Adrenal gland (tissue), 5 donors: ENCODE results near the gene MAP3K7CL.

Experiments
- CTCF ChIP-seq, 6 experiments: fragments of 450-650 bp in 4 of 6; fragments of 200-600 bp in 2 of 6; sonication (generic) in 1 of 6; IDR thresholded peaks; 1 replicate in 5 of 6; 2 replicates in 1 of 6; pipeline versions ENCODE4 v1.5.1 to v1.8.0; 2016 to 2021; ENCODE audit warnings: antibody characterized with exemption in 6 of 6, mild to moderate bottlenecking in 2 of 6, moderate library complexity in 1 of 6
- POLR2A ChIP-seq, 2 donors: fragments of 450-650 bp; IDR thresholded peaks; one replicate each; pipeline ENCODE4 v1.6.1; 2017; ENCODE audit warnings: antibody characterized with exemption in 2 of 2, mild to moderate bottlenecking in 2 of 2, moderate library complexity in 1 of 2
- donor health status: DM: no; HTN: no; CAD: no.

GRCh38 chr21:29201186-29201585 is 70.7 kb downstream of the MAP3K7CL start:
- TF ChIP-seq CTCF (IDR thresholded peaks at IDR 0.05) (no peak), POLR2A (IDR thresholded peaks at IDR 0.05) (no peak)
